Natural killer cell (primary cell): ENCODE results near the gene KRT71. TPM values are rescaled to one million over a fixed set of nuclear protein-coding genes. Genes with fewer than 3 reads are reported as not detected.

ENCODE experiments used
- ATAC-seq, 3 donors: fragments of 150-1000 bp in 2 of 3; fragments of 200-7000 bp in 1 of 3; cut with Tn5 transposase; 1 replicate in 1 of 3; 2 replicates in 2 of 3; pipeline ENCODE4 v1.10.0; 2021; ENCODE audit warnings: mild to moderate bottlenecking in 2 of 3, moderate library complexity in 2 of 3
- DNase-seq, 2 donors: peaks; one replicate each; pipeline versions ENCODE4 v3.0.0 to v3.0.0-alpha.2; 2013 to 2021; ENCODE audit warnings: mixed read lengths in 1 of 2
- H3K27ac ChIP-seq: one replicate; pipeline ENCODE4 v1.5.1; 2013; ENCODE audit warnings: mild to moderate bottlenecking, low read length
- H3K27me3 ChIP-seq: one replicate; pipeline ENCODE4 v1.6.1; 2013; ENCODE audit warnings: low read length; ENCODE audit not compliant: control insufficient read depth, insufficient read depth
- H3K36me3 ChIP-seq: one replicate; pipeline ENCODE4 v1.6.1; 2013; ENCODE audit warnings: low read length; ENCODE audit not compliant: control insufficient read depth, insufficient read depth
- H3K4me1 ChIP-seq: one replicate; pipeline ENCODE4 v1.6.1; 2013; ENCODE audit warnings: low read length; ENCODE audit not compliant: control insufficient read depth, insufficient read depth
- H3K4me3 ChIP-seq: one replicate; pipeline ENCODE4 v1.5.1; 2013; ENCODE audit warnings: low read length
- H3K9me3 ChIP-seq: one replicate; pipeline ENCODE4 v1.6.1; 2013; ENCODE audit warnings: low read length; ENCODE audit not compliant: control insufficient read depth, insufficient read depth
- H3K27ac Mint-ChIP-seq, 2 donors: one replicate each; pipeline ENCODE4 v1.8.0; 2022; ENCODE audit warnings: mild to moderate bottlenecking in 2 of 2, mixed read lengths in 2 of 2, moderate library complexity in 1 of 2
- H3K27me3 Mint-ChIP-seq, 2 donors: one replicate each; pipeline ENCODE4 v1.8.0; 2022; ENCODE audit warnings: low read depth in 2 of 2, mixed read lengths in 2 of 2
- H3K36me3 Mint-ChIP-seq: one replicate; pipeline ENCODE4 v1.8.0; 2022; ENCODE audit warnings: mixed read lengths
- H3K4me1 Mint-ChIP-seq, 2 donors: one replicate each; pipeline ENCODE4 v1.8.0; 2022; ENCODE audit warnings: mixed read lengths in 2 of 2
- H3K4me3 Mint-ChIP-seq: one replicate; pipeline ENCODE4 v1.8.0; 2022; ENCODE audit warnings: mild to moderate bottlenecking, moderate library complexity, mixed read lengths
- H3K9me3 Mint-ChIP-seq, 2 donors: one replicate each; pipeline ENCODE4 v1.8.0; 2022; ENCODE audit warnings: mixed read lengths in 2 of 2
- CTCF ChIP-seq: fragments of 200-600 bp; IDR thresholded peaks from one replicate; pipeline ENCODE4 v1.8.0; 2022; ENCODE audit warnings: antibody characterized with exemption
- WGBS: methylation state at CpG from one replicate; pipeline ENCODE4 v1.1.7; 2013; ENCODE audit warnings: missing lambda C conversion rate; ENCODE audit not compliant: insufficient coverage; 5-methylcytosine and 5-hydroxymethylcytosine counted together
- intact Hi-C: fragments of 100-400 bp; cut with micrococcal nuclease; formaldehyde crosslinking; loops from one replicate; pipeline ENCODE4 v1.14.2; 2022
- total RNA-seq, 4 donors: library from RNA; stranded (reverse); fragments of 120-200 nt in 1 of 4; gene quantifications; one replicate each; pipeline versions ENCODE4 v1.2.3 to v1.2.4, GENCODE V29; 2013 to 2022

Gene KRT71
- total RNA-seq, 3 donors from 2014 or later (not counting 1 experiment from before 2014, with no cell fraction given), result not detected

GRCh38 chr12:52575948-52576347, 23.0 kb upstream of the KRT71 start:
- WGBS, result 84% methylated on average over 3 of the region's 3 CpGs
- peak overlapping the region; percentile 3 for H3K4me3 Mint-ChIP-seq
- intact Hi-C loops, result no loop called here
- DNase-seq (no peak), ATAC-seq (peak in 2 of 3 donors; percentile 54 to 76)
- H3K27me3 ChIP-seq, result peaks cover 8% of the 10 kb centered on the region
- no peak overlapping the region for H3K27ac ChIP-seq
- no peaks in the 10 kb centered on the region for H3K36me3 ChIP-seq
- peak overlapping the region; percentile 3 to 37 for H3K27ac Mint-ChIP-seq
- no peak for TF ChIP-seq CTCF
- H3K9me3 ChIP-seq, result no peaks in the 10 kb centered on the region
- H3K36me3 Mint-ChIP-seq, result no peaks in the 10 kb centered on the region
- H3K9me3 Mint-ChIP-seq, result no peaks in the 10 kb centered on the region
- no peak overlapping the region for H3K4me3 ChIP-seq
- H3K27me3 Mint-ChIP-seq, result peaks cover 22 to 37% of the 10 kb centered on the region in 2 donors
- H3K4me1 ChIP-seq, result peaks cover 23% of the 10 kb centered on the region
- peaks cover 29 to 35% of the 10 kb centered on the region in 2 donors for H3K4me1 Mint-ChIP-seq

- peak in 1 of 3 donors; percentile 34 for ATAC-seq
- H3K27ac Mint-ChIP-seq, result peak overlapping the region in 1 of 2 donors; percentile 37
- peaks cover 10% of the 10 kb centered on the region for H3K27me3 ChIP-seq
- no peaks in the 10 kb centered on the region for H3K36me3 Mint-ChIP-seq
- peaks cover 16 to 34% of the 10 kb centered on the region in 2 donors for H3K27me3 Mint-ChIP-seq
- DNase-seq, result no peak
- peaks cover 32 to 35% of the 10 kb centered on the region in 2 donors for H3K4me1 Mint-ChIP-seq
- H3K4me1 ChIP-seq, result peaks cover 23% of the 10 kb centered on the region
- H3K27ac ChIP-seq, result no peak overlapping the region
- no peak overlapping the region for H3K4me3 ChIP-seq
- no peak overlapping the region for H3K4me3 Mint-ChIP-seq
- TF ChIP-seq CTCF, result no peak
- H3K9me3 Mint-ChIP-seq, result no peaks in the 10 kb centered on the region
- H3K9me3 ChIP-seq, result no peaks in the 10 kb centered on the region
- no peaks in the 10 kb centered on the region for H3K36me3 ChIP-seq
- intact Hi-C loops, result no loop called here
- 64% methylated on average over 9 of the region's 9 CpGs for WGBS
Observed at GRCh38 chr12:52575256-52575655, 22.3 kb upstream of the KRT71 start.

- intact Hi-C loops, result no loop called here
- 93% methylated on average over 3 of the region's 3 CpGs for WGBS
- Histone ChIP-seq H3K9me3 (no peaks in the 10 kb centered on the region), H3K27ac (no peak within 1 kb of the TSS), H3K4me1 (peaks cover 38% of the 10 kb centered on the region), H3K27me3 (peaks cover 10% of the 10 kb centered on the region), H3K4me3 (no peak within 1 kb of the TSS), H3K36me3 (no peaks in the 10 kb centered on the region)
- Mint-ChIP-seq H3K36me3 (no peaks in the 10 kb centered on the region), H3K9me3 (no peaks in the 10 kb centered on the region), H3K27me3 (peaks cover 12 to 31% of the 10 kb centered on the region in 2 donors), H3K4me3 (no peak within 1 kb of the TSS), H3K4me1 (peaks cover 35 to 36% of the 10 kb centered on the region in 2 donors), H3K27ac (peak within 1 kb of the TSS; percentile 12 to 18)
- no peak for TF ChIP-seq CTCF
- DNase-seq (no peak), ATAC-seq (no peak)
Observed at GRCh38 chr12:52573743-52574142, 20.8 kb upstream of the KRT71 start, which contains the start of gene KRT74. KRT74 (minus strand) TSS chr12:52573843; CDS start chr12:52573777, 66 bp downstream.

- WGBS, result 96% methylated on average over 15 of the region's 15 CpGs
Observed at GRCh38 chr12:52573306-52573705, 20.4 kb upstream of the KRT71 start.

More at GRCh38 chr12:52573306-52573705, 20.4 kb upstream of the KRT71 start:
- no peak overlapping the region for H3K27ac ChIP-seq
- peaks cover 10% of the 10 kb centered on the region for H3K27me3 ChIP-seq
- intact Hi-C loops, result no loop called here
- Mint-ChIP-seq H3K4me3 (no peak overlapping the region), H3K9me3 (no peaks in the 10 kb centered on the region), H3K36me3 (no peaks in the 10 kb centered on the region), H3K27ac (peak overlapping the region in 1 of 2 donors; percentile 12), H3K4me1 (peaks cover 39 to 40% of the 10 kb centered on the region in 2 donors), H3K27me3 (peaks cover 12 to 30% of the 10 kb centered on the region in 2 donors)
- H3K9me3 ChIP-seq, result no peaks in the 10 kb centered on the region
- DNase-seq, result no peak
- ATAC-seq, result no peak
- H3K36me3 ChIP-seq, result no peaks in the 10 kb centered on the region
- peaks cover 43% of the 10 kb centered on the region for H3K4me1 ChIP-seq
- H3K4me3 ChIP-seq, result no peak overlapping the region
- no peak for TF ChIP-seq CTCF
